Smooth muscle cell (in vitro differentiated cells): ENCODE results near the gene TTC16. TPM values are rescaled to one million over a fixed set of nuclear protein-coding genes. Genes with fewer than 3 reads are reported as not detected.

Source experiments
- DNase-seq: peaks from one replicate; lab custom pipeline; 2025; ENCODE audit not compliant: unreplicated experiment; lab: John Stamatoyannopoulos, UW
- H2AFZ ChIP-seq: fragments of 200-600 bp; sonication (generic); 2 replicates; pipeline ENCODE4 v1.6.0; 2016; ENCODE audit warnings: antibody characterized with exemption, low read depth, mild to moderate bottlenecking
- H3F3A ChIP-seq: fragments of 200-600 bp; sonication (generic); 2 replicates; pipeline ENCODE4 v1.6.0; 2017; ENCODE audit warnings: antibody characterized with exemption, low read depth
- H3K27ac ChIP-seq: fragments of 200-600 bp; sonication (generic); 2 replicates; pipeline ENCODE4 v1.5.1; 2016; ENCODE audit warnings: low read depth, mild to moderate bottlenecking
- H3K27me3 ChIP-seq: fragments of 200-600 bp; sonication (generic); 2 replicates; pipeline ENCODE4 v1.6.1; 2016; ENCODE audit warnings: low read depth, mild to moderate bottlenecking
- H3K36me3 ChIP-seq: fragments of 200-600 bp; sonication (generic); 2 replicates; pipeline ENCODE4 v1.5.1; 2016; ENCODE audit warnings: low read depth
- H3K4me1 ChIP-seq: fragments of 200-600 bp; sonication (generic); 2 replicates; pipeline ENCODE4 v1.5.1; 2016; ENCODE audit warnings: low read depth
- H3K4me2 ChIP-seq: fragments of 200-600 bp; sonication (generic); 2 replicates; pipeline ENCODE4 v1.6.0; 2016; ENCODE audit warnings: mild to moderate bottlenecking
- H3K4me3 ChIP-seq: fragments of 200-600 bp; sonication (generic); 2 replicates; pipeline ENCODE4 v1.5.1; 2016; ENCODE audit warnings: mild to moderate bottlenecking
- H3K79me2 ChIP-seq: fragments of 200-600 bp; sonication (generic); 2 replicates; pipeline ENCODE4 v1.6.0; 2016; ENCODE audit warnings: low read depth, mild to moderate bottlenecking
- H3K9ac ChIP-seq: fragments of 200-600 bp; sonication (generic); 2 replicates; pipeline ENCODE4 v1.6.0; 2016; ENCODE audit warnings: low read depth
- H3K9me3 ChIP-seq: fragments of 200-600 bp; sonication (generic); replicated peaks from 2 replicates; pipeline ENCODE4 v1.5.1; 2016; ENCODE audit warnings: low read depth
- H4K20me1 ChIP-seq: fragments of 200-600 bp; sonication (generic); 2 replicates; pipeline ENCODE4 v1.6.0; 2016; ENCODE audit warnings: low read depth
- WGBS: methylation state at CpG from one replicate; pipeline ENCODE4 v1.1.7; 2016; ENCODE audit warnings: low lambda C conversion rate; 5-methylcytosine and 5-hydroxymethylcytosine counted together
- polyA plus RNA-seq: library from polyadenylated mRNA; unstranded; fragments of >200 nt; fragmentation: Nextera tagmentation; extraction: Ambion mirVana; gene quantifications from 2 replicates; pipeline ENCODE4 v1.2.1, GENCODE V29; 2016
- total RNA-seq: library from RNA; depleted of rRNA; stranded (reverse); fragments of >200 nt; gene quantifications from 2 replicates; pipeline ENCODE4 v1.2.3, GENCODE V29; 2014
- TF ChIP-seq, protein P1 (sequence below): fragments of 200-600 bp; sonication (generic); IDR thresholded peaks from 2 replicates; pipeline ENCODE4 v1.5.1; 2017; ENCODE audit warnings: borderline replicate concordance, mild to moderate bottlenecking, antibody characterized with exemption; ENCODE audit not compliant: insufficient read depth, poor library complexity, severe bottlenecking

The TTC16 gene
- total and polyA plus RNA-seq, 2 experiments from 2014 or later, result 0.22 TPM; not detected in 1

DNA sequence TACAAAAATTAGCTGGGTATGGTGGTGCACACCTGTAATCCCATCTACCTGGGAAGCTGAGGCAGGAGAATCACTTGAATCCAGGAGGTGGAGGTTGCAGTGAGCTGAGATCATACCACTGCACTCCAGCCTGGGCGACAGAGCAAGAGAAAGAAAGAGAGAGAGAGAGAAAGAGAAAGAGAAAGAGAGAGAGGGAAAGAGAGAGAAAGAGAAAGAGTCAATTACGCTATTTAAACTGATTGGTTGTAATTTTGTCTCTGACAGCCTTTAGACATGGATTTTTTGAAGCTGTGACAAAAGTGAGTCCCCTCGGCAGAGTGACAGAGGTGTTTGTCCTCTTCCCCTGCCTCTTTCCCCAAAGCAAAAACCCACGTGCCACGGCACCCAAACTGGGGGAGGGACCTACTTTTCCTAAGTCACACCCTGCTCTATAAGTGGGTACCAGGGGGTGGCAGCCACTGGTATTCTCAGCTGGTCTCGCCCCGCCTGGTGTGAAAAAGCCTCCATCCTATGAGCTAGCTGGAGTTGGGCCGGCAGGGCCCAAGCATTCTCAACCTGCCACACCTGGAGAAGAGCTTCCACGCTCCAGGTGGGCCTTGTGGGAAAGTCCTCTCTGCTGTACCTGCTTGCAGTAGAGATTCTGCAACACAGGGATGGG is 12.5 kb upstream of the TTC16 start:
- peaks cover 3% of the 10 kb centered on the region for H3F3A ChIP-seq
- H2AFZ ChIP-seq, result no peak overlapping the region
- H3K4me1 ChIP-seq, result no peaks in the 10 kb centered on the region
- DNase-seq, result no peak
- no peaks in the 10 kb centered on the region for H3K27me3 ChIP-seq
- H4K20me1 ChIP-seq, result no peaks in the 10 kb centered on the region
- no peak overlapping the region for H3K4me2 ChIP-seq
- TF ChIP-seq, protein P1, sequence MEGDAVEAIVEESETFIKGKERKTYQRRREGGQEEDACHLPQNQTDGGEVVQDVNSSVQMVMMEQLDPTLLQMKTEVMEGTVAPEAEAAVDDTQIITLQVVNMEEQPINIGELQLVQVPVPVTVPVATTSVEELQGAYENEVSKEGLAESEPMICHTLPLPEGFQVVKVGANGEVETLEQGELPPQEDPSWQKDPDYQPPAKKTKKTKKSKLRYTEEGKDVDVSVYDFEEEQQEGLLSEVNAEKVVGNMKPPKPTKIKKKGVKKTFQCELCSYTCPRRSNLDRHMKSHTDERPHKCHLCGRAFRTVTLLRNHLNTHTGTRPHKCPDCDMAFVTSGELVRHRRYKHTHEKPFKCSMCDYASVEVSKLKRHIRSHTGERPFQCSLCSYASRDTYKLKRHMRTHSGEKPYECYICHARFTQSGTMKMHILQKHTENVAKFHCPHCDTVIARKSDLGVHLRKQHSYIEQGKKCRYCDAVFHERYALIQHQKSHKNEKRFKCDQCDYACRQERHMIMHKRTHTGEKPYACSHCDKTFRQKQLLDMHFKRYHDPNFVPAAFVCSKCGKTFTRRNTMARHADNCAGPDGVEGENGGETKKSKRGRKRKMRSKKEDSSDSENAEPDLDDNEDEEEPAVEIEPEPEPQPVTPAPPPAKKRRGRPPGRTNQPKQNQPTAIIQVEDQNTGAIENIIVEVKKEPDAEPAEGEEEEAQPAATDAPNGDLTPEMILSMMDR, result no peak
- no peak overlapping the region for H3K27ac ChIP-seq
- H3K79me2 ChIP-seq, result no peaks in the 10 kb centered on the region
- no peaks in the 10 kb centered on the region for H3K9me3 ChIP-seq
- no peak overlapping the region for H3K4me3 ChIP-seq
- 82% methylated on average over 9 of the region's 9 CpGs for WGBS
- H3K9ac ChIP-seq, result no peak overlapping the region
- H3K36me3 ChIP-seq, result no peaks in the 10 kb centered on the region

DNA sequence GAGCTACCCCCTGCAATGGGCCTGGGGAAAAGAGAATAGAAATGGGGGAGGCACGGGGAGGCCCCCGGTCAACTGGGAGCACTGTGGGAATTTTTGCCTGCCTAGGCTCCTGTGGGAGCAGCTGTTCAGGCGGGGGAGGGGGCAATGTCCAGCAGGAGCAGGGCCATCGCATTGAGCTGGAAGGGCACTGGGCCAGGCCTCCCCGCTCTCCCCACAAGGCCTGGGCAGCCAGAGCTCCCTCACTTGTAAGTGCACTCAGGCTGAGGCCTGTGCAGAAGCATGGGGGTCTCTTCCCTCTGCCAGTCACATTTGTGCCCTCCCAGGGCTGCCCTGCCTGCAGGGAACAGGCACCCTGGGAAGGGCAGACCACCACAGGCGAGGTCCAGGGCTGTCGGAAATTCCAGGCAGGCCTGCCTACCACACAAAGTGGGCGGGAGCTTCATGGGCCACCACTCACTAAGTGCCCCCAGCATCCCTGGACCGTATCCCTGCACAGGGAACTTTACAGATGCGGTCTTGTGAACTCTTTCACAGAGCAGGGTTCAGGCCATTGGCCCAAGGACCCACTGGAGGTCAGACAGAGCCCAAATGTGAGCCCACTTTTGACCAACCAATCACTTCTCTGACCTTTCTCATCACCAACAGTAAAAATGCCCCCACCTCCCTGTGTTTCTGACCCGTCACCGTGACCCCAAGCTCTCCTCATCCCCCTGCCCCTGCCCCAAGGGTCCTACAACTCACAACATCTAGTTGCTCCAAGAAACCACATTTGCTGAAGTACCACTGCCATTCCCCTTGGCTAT is 10.1 kb upstream of the TTC16 start:
- TF ChIP-seq, protein P1, result no peak
- Histone ChIP-seq H3F3A (no peaks in the 10 kb centered on the region), H3K4me3 (no peak overlapping the region), H2AFZ (no peak overlapping the region), H3K9me3 (no peaks in the 10 kb centered on the region), H3K27ac (no peak overlapping the region), H3K9ac (no peak overlapping the region), H3K4me1 (no peaks in the 10 kb centered on the region), H3K79me2 (no peaks in the 10 kb centered on the region), H3K36me3 (no peaks in the 10 kb centered on the region), H4K20me1 (no peaks in the 10 kb centered on the region), H3K4me2 (no peak overlapping the region), H3K27me3 (no peaks in the 10 kb centered on the region)
- DNase-seq, result no peak
- WGBS, result 89% methylated on average over 10 of the region's 12 CpGs

DNA sequence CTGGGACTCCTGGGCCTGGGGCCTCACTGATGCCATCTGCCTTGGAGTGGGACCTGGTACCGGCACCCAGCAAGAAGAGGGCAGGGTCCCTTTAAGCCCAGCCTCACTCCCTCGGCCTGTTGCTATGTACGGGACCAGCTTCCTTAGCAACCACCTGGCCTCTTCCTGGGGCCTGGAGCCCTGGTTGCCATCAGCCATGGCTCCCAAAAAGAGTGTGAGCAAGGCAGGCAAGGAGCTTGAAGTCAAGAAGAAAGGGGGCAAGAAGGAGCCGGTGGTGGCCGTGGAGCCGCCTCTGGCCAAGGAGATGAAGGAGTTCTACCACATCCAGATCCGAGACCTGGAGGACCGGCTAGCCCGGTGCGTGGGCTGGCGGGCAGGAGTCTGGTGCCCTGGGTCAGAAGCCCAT is 9.0 kb upstream of the TTC16 start, which contains the start of gene CFAP157:
TSS of gene CFAP157 (plus strand) at position 153 of the 406 bp plus-strand sequence. CDS start at position 197, 44 bp downstream.
- WGBS, result 80% methylated on average over 11 of the region's 11 CpGs

More for the DNA sequence above, 9.0 kb upstream of the TTC16 start, which contains the start of gene CFAP157:
- peaks cover 3% of the 10 kb centered on the region for H3K4me1 ChIP-seq
- TF ChIP-seq, protein P1, result no peak
- no peak within 1 kb of the TSS for H3K27ac ChIP-seq
- no peaks in the 10 kb centered on the region for H3K79me2 ChIP-seq
- H3K9ac ChIP-seq, result no peak within 1 kb of the TSS
- H3K9me3 ChIP-seq, result no peaks in the 10 kb centered on the region
- H3F3A ChIP-seq, result no peaks in the 10 kb centered on the region
- H3K4me2 ChIP-seq, result no peak within 1 kb of the TSS
- no peaks in the 10 kb centered on the region for H3K36me3 ChIP-seq
- DNase-seq, result no peak
- no peak within 1 kb of the TSS for H2AFZ ChIP-seq
- no peaks in the 10 kb centered on the region for H3K27me3 ChIP-seq
- H4K20me1 ChIP-seq, result no peaks in the 10 kb centered on the region
- no peak within 1 kb of the TSS for H3K4me3 ChIP-seq
